ENCODE results near the gene SHB.

SHB gene

DNA sequence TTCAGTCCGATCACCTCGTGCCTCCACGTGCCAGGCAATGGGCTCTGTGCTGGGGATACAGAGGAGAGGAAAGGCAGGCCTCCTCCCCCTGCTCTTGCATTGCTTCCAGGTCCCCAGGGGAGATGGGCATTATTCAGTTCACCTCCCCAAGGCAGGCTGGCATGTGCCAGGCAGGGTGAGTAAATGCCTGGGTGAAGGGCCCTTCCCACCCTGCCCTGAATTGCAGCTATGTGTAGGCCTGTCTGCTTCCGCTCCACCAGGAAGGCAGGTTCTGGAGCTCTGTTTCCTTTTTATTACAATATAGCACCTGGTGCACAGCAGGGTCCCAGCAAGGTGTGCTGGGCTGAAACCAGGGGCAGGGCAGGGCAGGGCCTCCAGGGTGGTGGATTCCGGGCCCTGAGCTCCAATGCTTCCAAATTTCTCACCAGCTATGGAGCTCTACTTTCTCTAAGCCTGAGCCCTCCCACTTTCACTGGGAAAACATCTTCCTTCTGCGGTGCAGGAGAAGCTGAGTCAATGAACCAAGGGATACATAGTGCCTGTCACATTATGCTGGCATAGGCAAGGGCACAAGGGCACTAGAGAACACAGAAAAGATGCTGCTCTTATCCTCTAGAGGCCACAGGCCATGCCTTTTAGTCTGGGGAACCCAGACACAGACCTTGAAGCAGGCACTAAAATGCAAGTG is 42.0 kb downstream of the SHB start:
- TF ChIP-seq, protein P1, sequence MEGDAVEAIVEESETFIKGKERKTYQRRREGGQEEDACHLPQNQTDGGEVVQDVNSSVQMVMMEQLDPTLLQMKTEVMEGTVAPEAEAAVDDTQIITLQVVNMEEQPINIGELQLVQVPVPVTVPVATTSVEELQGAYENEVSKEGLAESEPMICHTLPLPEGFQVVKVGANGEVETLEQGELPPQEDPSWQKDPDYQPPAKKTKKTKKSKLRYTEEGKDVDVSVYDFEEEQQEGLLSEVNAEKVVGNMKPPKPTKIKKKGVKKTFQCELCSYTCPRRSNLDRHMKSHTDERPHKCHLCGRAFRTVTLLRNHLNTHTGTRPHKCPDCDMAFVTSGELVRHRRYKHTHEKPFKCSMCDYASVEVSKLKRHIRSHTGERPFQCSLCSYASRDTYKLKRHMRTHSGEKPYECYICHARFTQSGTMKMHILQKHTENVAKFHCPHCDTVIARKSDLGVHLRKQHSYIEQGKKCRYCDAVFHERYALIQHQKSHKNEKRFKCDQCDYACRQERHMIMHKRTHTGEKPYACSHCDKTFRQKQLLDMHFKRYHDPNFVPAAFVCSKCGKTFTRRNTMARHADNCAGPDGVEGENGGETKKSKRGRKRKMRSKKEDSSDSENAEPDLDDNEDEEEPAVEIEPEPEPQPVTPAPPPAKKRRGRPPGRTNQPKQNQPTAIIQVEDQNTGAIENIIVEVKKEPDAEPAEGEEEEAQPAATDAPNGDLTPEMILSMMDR (IDR thresholded peaks at IDR 0.05; ENCODE audit: low read depth, low read length) = no peak
- no peak for TF ChIP-seq EZH2phosphoT487 (IDR thresholded peaks at IDR 0.05; ENCODE audit: low read depth)
- Histone ChIP-seq H3K4me1 (ENCODE audit: low read length) (no peaks in the 10 kb centered on the region), H4K20me1 (ENCODE audit: insufficient read depth, low read length) (peaks cover under 1% of the 10 kb centered on the region; the same call in 1 of the 2 replicates), H3K4me3 (ENCODE audit: low read length) (no peak overlapping the region), H3K9me3 (ENCODE audit: insufficient read depth, low read length) (no peaks in the 10 kb centered on the region), H3K27ac (ENCODE audit: low read length) (no peak overlapping the region), H3K79me2 (ENCODE audit: low read length) (no peaks in the 10 kb centered on the region), H3K9ac (ENCODE audit: low read length) (no peak overlapping the region), H3K36me3 (replicated peaks; ENCODE audit: low read depth, low read length) (no peaks in the 10 kb centered on the region), H2AFZ (ENCODE audit: low read depth, low read length) (no peak overlapping the region), H3K4me2 (ENCODE audit: low read length) (no peak overlapping the region), H3K27me3 (ENCODE audit: low read depth, low read length) (no peaks in the 10 kb centered on the region)

DNA sequence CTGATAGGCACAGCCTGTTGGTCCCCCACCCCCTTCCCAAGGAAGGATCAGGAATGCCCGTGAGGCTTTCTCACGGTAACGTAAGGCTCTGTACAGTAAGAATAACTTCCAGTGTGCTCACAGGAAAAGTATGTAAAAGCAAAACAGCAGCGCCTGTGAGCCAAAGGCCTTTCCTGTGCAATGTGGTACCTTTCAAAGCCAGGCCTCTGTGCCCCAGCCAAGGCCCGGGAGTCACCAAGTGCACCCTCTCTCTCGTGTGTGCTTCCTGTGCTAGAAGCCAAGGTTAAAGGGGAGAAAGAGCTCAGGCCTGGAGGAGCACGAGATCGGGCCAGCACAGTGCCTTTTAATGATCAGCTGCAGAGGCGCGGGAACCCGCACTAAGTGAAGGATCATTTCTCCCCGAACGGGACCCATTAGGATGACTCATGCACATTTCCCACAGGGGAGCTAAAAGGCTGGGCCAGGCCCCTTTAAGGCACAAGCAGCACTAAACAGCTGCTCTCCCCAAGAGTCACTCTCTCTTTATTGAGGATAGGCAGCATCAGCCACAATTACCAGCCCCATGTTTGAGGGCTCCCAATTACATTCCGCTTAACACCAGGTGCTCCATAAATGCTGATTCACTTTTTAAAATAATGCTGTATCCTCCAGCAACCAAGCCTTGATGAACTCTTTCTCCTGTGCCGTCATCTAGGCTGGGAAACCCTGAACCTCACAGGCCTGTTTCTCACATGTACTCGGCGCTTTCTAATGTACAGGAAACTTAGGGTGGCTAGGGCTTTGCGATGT is 42.8 kb downstream of the SHB start:
- TF ChIP-seq, protein P1 (IDR thresholded peaks at IDR 0.05; ENCODE audit: low read depth, low read length) = no peak
- no peak for TF ChIP-seq EZH2phosphoT487 (IDR thresholded peaks at IDR 0.05; ENCODE audit: low read depth)
- H3K36me3 ChIP-seq (replicated peaks; ENCODE audit: low read depth, low read length) = no peaks in the 10 kb centered on the region
- no peaks in the 10 kb centered on the region for H3K4me1 ChIP-seq (ENCODE audit: low read length)
- H4K20me1 ChIP-seq (ENCODE audit: insufficient read depth, low read length) = no peaks in the 10 kb centered on the region
- no peak overlapping the region for H3K4me2 ChIP-seq (ENCODE audit: low read length)
- no peak overlapping the region for H2AFZ ChIP-seq (ENCODE audit: low read depth, low read length)
- no peak overlapping the region for H3K4me3 ChIP-seq (ENCODE audit: low read length)
- no peaks in the 10 kb centered on the region for H3K9me3 ChIP-seq (ENCODE audit: insufficient read depth, low read length)
- H3K27ac ChIP-seq (ENCODE audit: low read length) = no peak overlapping the region
- no peaks in the 10 kb centered on the region for H3K79me2 ChIP-seq (ENCODE audit: low read length)
- no peaks in the 10 kb centered on the region for H3K27me3 ChIP-seq (ENCODE audit: low read depth, low read length)
- H3K9ac ChIP-seq (ENCODE audit: low read length) = no peak overlapping the region

DNA sequence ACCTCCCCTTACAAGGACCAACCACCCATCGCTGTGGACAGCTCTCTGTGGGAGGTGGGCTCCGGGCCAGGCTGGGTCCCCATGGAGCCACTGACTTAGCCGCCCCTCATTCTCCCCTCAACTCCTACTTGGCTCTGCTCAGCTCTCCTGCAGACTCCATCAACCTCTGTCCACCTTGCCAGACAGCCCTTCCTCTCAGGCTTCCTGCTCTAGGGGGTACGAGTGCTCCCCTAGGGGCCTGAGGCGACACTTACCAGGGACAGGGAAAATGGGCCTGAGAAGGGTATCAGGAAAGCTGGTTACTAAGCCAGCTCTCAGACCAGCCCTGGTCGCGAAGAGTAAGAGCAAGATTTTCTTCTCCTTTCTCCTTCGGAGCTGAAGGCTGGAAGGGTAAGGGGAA is 43.9 kb downstream of the SHB start:
- no peaks in the 10 kb centered on the region for H4K20me1 ChIP-seq (ENCODE audit: insufficient read depth, low read length)
- no peak overlapping the region for H3K27ac ChIP-seq (ENCODE audit: low read length)
- no peak overlapping the region for H3K4me2 ChIP-seq (ENCODE audit: low read length)
- no peak overlapping the region for H3K4me3 ChIP-seq (ENCODE audit: low read length)
- no peaks in the 10 kb centered on the region for H3K9me3 ChIP-seq (ENCODE audit: insufficient read depth, low read length)
- no peaks in the 10 kb centered on the region for H3K4me1 ChIP-seq (ENCODE audit: low read length)
- no peak overlapping the region for H3K9ac ChIP-seq (ENCODE audit: low read length)
- no peak overlapping the region for H2AFZ ChIP-seq (ENCODE audit: low read depth, low read length)
- no peaks in the 10 kb centered on the region for H3K36me3 ChIP-seq (replicated peaks; ENCODE audit: low read depth, low read length)
- no peaks in the 10 kb centered on the region for H3K79me2 ChIP-seq (ENCODE audit: low read length)
- TF ChIP-seq EZH2phosphoT487 (IDR thresholded peaks at IDR 0.05; ENCODE audit: low read depth) = no peak
- TF ChIP-seq, protein P1 (IDR thresholded peaks at IDR 0.05; ENCODE audit: low read depth, low read length) = no peak
- no peaks in the 10 kb centered on the region for H3K27me3 ChIP-seq (ENCODE audit: low read depth, low read length)

DNA sequence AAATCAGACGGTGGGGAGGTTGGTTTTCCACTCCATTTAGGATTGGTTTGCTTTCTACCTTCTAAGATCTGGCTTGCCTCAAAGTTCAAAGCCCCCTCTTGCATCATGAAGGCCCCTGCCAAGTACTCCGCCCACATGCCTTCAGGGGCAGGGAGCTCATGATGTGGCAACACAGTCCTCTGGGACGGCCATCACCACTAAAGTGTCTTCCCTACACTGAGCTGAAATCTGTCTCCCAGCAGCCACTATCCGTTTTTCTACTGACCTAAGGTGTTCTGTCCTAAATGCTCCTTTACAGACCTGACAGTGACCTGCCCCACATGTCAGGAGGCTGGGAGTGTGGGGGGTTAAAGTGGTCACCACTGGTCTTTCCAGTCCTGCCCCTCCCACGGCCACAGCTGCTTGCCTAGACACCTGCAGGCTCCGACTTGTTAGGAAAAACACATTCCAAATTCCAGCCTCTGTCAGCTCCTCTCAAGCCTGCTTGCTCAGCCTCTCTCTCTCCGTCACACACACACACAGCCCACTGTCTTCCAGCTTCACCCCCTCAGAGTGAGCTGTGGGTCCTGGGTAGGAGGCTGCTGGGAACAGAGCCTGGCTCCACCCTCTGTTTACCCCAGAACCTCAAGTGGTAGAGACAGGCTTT is 44.9 kb downstream of the SHB start:
- no peaks in the 10 kb centered on the region for H3K4me1 ChIP-seq (ENCODE audit: low read length)
- H3K9me3 ChIP-seq (ENCODE audit: insufficient read depth, low read length) = no peaks in the 10 kb centered on the region
- no peak overlapping the region for H2AFZ ChIP-seq (ENCODE audit: low read depth, low read length)
- no peak overlapping the region for H3K4me2 ChIP-seq (ENCODE audit: low read length)
- H3K4me3 ChIP-seq (ENCODE audit: low read length) = no peak overlapping the region
- H3K27me3 ChIP-seq (ENCODE audit: low read depth, low read length) = no peaks in the 10 kb centered on the region
- no peaks in the 10 kb centered on the region for H3K79me2 ChIP-seq (ENCODE audit: low read length)
- no peak overlapping the region for H3K9ac ChIP-seq (ENCODE audit: low read length)
- no peak overlapping the region for H3K27ac ChIP-seq (ENCODE audit: low read length)
- H4K20me1 ChIP-seq (ENCODE audit: insufficient read depth, low read length) = no peaks in the 10 kb centered on the region
- no peak for TF ChIP-seq EZH2phosphoT487 (IDR thresholded peaks at IDR 0.05; ENCODE audit: low read depth)
- TF ChIP-seq, protein P1 (IDR thresholded peaks at IDR 0.05; ENCODE audit: low read depth, low read length) = no peak
- H3K36me3 ChIP-seq (replicated peaks; ENCODE audit: low read depth, low read length) = no peaks in the 10 kb centered on the region
